GM21737 (cell line): Measurements from ENCODE around the gene UBP1.
"Not testable (repeated sequence)": the region's sequence is repeated elsewhere in the genome, so short reads cannot be mapped to it uniquely, and the experiment has no call there.

Experiments used
- ATAC-seq: cut with Tn5 transposase; IDR thresholded peaks from one replicate; pipeline ENCODE4 v1.9.1; 2021; ENCODE audit warnings: mild to moderate bottlenecking, moderate library complexity; ENCODE audit not compliant: unreplicated experiment

The UBP1 gene

DNA sequence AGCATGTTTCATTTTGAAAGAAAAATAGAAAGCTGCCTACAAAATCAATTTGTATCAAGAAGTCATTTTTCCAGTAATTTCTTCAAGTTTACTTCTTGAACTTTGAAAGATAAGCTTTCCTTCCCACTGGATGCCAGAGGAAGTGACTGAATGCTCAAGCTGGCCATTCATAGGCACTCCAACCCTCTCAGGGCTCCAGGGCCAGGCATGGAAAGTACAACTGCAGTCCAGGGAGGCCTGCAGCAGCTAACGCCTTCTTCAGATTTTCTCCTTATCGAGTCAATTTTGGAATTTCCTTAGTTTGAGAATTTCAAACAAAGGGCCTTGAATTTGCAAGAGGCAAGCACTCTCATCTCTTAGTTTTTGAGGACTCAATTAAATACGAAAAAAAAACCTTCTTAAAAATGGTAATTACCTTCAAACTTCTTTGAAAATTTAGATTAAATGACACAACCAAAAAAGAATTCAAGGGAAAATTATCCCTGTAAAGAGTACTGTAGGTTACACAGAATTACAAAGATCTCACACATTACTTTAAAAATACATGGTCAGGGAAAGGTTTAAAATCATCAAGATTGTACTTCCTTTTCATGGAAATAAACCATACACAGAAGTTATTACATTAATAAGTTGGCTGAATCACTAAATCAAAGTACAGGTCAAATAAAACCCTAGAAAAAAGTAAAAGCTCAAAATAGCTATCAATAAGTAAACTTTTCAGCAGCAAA is 2.5 kb downstream of the UBP1 start:
- ATAC-seq, result no peak

DNA sequence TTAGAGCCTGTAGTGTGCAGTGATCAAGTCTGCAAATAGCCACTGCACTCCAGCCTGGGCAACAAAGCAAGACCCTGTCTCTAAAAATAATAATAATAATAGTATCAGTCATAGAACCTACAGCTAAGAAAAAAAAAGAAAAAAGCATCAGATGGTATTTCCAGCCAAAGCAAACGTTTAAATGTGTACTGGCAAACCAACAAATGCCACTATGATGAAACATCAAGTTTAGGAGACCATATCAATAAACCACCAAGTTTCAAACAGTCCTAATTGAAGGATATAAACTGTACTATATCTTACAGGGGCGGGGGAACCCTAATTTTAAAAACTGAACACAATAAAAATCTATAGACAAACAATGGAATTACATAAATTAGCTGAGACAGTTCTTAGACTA is 6.4 kb downstream of the UBP1 start:
- no peak for ATAC-seq

DNA sequence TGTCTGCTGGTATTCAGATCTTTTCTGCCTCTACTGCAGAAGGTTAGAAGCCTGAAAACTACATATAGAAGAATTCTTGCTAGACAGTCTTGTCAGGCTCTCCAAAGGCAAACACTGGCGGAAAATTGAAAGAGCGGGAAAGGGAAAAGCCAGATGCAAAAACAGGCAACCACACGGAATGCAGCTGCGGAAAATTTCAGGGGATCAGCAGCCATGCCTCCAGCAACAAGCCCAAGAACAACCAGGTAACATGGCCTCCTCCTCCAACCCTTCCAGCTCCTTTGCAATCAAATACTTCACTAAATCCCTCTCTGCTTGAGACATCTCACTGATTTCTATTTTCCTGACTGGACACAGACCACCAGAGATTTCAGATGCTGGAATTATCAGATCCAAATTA is 9.6 kb downstream of the UBP1 start:
- ATAC-seq, result no peak

- peak; percentile 42 for ATAC-seq
Observed at GRCh38 chr3:33430061-33430460, 10.1 kb downstream of the UBP1 start.

DNA sequence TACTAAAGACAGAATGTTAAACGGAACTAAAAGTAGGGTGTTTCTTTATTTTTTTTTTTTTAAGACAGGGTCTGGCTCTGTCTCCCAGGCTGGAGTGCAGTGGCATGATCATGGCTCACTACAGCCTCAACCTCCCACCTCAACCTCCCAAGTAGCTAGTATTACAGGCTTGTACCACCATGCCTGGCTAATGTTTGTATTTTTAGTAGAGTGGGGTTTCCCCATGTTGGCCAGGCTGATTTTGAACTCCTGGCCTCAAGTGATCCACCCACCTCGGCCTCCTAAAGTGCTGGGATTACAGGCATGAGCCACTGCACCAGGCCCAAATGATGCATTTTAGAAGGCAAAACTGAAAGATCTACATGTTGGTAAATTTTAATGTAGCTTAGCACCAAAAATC is 10.9 kb downstream of the UBP1 start:
- ATAC-seq, result not testable (repeated sequence)

GRCh38 chr3:33428734-33429133 is 11.5 kb downstream of the UBP1 start:
- no peak for ATAC-seq

- ATAC-seq, result no peak
Observed at GRCh38 chr3:33426630-33427317, 13.4 kb downstream of the UBP1 start.

GRCh38 chr3:33426068-33426467 is 14.1 kb downstream of the UBP1 start:
- ATAC-seq, result no peak

DNA sequence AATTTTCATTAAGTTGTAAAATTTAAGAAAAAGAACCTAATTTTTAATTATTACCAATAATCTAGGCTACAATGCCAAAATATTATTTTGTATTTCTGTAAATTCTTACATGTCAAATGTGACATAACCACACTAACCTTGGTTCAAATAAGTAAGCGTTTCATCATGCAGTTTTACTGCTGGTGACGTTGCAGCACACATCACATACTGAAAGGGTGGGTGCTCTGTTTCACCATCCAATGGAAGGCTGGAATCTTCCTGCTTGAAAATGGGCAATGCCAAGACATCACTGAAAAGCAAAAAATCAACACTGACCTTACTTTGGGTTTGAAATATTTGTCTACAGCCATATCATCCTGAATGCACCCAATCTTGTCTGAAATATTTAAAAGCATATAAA is 14.8 kb downstream of the UBP1 start:
- no peak for ATAC-seq

DNA sequence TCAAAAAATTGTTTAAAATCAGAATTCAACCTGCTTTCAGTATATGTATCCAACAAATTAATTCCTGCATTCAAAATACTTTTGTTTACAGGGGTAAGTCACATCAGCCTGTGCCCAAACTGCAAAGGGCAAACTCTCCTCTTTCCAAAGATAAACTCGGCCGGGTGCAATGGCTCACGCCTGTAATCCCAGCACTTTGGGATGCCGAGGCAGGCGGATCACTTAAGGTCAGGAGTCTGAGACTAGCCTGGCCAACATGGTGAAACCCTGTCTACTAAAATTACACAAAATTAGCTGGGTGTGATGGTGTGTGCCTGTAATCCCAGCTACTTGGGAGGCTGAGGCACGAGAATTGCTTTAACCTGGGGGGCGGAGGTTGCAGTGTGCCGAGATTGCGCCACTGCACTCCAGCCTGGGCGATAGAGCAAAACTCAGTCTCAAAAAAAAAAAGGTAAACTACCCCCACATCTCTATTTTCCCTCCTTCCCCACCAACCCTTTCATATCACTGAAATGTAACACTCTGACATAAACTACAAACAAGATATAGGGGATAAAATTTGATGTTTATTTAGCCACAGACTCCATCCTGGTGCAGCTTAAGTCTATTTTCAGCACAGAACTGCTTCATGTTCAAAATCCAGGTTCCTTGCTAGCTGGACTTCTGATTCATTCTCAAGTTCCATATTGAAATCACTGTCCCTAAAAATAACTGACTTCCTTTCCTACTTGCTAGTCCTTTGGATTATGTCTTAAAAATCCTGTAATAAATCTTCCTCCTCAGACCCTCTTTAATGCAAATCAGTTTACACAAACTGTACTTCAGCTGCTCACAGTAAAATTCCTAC is 15.4 kb downstream of the UBP1 start:
- ATAC-seq, result no peak

DNA sequence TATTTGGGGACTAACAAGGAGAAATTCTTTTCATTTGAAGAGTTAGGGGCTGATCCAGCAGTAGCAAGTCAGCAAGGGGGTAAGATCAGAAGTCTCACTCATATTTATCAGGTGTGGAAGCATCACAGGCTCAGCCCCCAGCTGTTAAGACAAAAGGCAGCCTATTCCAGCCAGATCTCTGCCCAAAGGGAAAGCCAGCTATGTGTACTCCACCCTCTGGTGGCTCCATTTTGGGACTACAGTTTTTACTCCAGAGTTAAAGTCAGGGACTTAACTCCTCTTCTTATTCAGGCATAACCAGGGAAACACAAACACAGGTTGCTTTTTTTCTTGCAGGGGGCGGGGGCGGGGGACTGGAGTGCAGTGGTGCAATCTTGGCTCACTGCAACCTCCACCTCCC is 19.2 kb downstream of the UBP1 start:
- no peak for ATAC-seq

DNA sequence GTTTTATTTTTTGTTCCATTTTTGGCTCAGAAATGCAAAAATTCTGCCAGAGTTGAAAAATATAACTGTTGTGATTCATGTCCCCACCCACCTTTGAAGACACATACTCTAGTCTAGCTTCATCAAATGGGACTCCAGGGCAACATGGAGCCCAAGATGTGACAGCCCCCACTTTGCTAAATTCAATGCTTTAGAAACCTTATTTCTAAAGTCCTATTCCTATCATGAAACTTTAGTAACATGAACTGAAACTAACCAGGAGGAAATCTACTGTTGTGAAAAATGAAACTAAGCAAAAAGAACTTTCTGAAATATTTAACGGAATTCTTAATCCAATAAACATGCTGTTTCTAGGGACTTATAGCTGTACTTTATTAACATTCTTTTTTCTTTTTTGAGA is 20.3 kb downstream of the UBP1 start:
- ATAC-seq, result no peak

GRCh38 chr3:33417066-33417673 is 23.0 kb downstream of the UBP1 start:
- ATAC-seq, result no peak

GRCh38 chr3:33410816-33411215 is 29.4 kb downstream of the UBP1 start:
- ATAC-seq, result not testable (repeated sequence)

DNA sequence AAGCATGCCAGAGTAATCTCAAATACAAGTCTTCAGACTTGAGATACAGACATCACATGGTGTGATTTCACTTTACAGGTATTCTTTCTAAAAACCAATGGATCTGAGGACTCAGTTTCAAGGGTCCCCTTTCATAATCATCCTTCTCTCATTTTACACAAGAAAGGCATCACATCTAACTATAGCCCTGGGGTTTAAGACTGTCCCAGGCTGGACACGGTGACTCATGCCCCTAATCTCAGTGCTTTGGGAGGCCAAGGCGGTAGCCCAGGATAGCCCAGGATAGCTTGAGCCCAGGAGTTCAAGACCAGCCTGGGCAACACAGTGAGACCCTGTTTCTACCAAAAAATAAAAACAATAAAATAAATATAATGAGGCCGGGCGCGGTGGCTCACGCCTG is 36.4 kb downstream of the UBP1 start:
- ATAC-seq, result no peak

DNA sequence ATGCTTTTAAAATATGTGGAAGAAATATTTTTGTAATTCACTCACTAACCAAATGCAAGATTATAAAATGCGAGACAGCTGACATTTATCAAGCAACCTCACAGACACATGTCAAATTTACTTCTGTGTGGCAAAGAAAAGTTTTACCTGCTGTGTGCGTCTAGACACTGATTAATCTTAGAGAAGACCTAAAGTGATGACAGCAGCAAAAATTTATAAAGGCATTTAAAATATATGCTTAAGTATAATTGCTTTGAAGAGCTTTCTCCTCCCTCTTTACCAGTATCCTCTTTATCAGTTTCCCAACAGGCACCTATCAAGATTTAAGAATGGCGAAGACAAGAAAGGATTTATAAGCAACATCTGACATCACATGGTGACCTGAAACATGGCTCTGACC is 37.3 kb downstream of the UBP1 start:
- ATAC-seq, result no peak

- no peak for ATAC-seq
Observed at GRCh38 chr3:33401781-33402180, 38.4 kb downstream of the UBP1 start.

DNA sequence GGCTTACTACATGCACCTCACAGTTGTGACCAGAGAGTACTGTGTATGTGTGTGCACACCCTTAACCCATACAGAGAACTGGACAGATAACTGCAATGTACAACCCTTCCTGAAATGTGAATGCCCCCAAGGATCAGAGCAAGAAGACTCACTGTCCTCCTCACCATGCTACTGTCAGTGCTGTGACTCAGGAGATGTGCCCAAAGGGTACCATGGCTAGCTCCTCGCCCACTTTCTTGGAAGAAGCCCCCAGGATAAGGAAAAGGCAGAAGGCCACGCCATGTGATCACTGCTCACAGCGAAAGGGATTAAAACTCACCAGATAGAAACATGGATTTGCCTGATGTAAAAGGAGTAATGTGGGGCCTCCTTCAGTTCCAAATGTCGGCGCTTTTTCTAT is 41.8 kb downstream of the UBP1 start:
- ATAC-seq, result no peak

GRCh38 chr3:33395900-33396299 is 44.3 kb downstream of the UBP1 start:
- ATAC-seq, result no peak

GRCh38 chr3:33394403-33395054 is 45.7 kb downstream of the UBP1 start:
- no peak for ATAC-seq

DNA sequence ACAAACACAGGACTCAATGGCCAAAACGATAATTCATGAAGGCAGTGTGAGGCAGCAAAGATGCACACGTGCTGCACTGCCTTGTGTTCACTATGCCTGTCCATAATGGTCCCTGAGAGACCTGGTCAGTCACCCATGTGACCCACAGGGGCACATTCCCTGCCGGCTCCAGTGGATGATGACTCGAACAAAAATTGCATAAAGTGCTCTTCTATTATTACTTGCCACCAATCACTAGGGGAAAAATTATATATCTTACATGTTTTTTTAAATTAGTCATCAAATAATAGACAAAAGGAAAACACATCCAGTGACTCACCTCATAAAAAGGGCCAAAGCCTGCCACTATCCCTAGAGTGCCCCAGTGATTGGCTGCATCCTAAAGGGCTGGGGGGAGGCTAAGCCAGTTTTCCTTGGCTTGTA is 47.5 kb downstream of the UBP1 start:
- ATAC-seq, result no peak
